Measurements from ENCODE around the gene CPSF4.

DNA sequence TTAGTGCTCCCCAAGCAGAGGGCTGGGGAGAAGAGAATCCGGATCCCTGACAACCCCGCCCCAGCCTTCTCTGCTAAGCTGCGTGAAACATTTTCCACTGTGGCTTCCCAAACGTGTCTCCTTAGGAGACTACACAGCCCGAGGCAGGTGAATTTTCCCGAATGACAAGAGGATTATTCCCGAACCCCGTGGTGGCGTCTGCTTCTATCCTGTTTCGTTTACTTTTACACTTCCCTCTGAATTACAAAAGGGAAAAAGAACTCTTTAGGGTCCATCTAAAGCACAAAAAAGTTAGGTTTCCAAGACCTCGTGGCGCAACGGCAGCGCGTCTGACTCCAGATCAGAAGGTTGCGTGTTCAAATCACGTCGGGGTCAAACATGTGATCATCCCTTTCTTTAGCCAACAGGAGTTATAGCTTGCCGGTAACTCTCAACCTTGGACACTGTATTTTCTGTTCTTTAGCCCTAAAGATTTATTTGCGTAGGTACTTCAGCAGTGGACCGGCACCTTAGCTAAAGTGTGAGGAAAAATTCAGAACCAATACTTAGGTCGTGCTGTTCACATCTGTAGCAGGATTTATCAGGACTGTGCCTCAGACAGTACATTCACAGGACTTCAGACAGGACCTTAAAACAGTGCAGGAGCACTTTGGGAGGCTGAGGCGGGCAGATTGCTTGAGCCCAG is 30.8 kb downstream of the CPSF4 start:
- TF ChIP-seq, protein P1, sequence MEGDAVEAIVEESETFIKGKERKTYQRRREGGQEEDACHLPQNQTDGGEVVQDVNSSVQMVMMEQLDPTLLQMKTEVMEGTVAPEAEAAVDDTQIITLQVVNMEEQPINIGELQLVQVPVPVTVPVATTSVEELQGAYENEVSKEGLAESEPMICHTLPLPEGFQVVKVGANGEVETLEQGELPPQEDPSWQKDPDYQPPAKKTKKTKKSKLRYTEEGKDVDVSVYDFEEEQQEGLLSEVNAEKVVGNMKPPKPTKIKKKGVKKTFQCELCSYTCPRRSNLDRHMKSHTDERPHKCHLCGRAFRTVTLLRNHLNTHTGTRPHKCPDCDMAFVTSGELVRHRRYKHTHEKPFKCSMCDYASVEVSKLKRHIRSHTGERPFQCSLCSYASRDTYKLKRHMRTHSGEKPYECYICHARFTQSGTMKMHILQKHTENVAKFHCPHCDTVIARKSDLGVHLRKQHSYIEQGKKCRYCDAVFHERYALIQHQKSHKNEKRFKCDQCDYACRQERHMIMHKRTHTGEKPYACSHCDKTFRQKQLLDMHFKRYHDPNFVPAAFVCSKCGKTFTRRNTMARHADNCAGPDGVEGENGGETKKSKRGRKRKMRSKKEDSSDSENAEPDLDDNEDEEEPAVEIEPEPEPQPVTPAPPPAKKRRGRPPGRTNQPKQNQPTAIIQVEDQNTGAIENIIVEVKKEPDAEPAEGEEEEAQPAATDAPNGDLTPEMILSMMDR (IDR thresholded peaks at IDR 0.05; ENCODE audit: insufficient read depth, low read length, poor library complexity, severe bottlenecking) = no peak
- no peak for TF ChIP-seq EZH2phosphoT487 (conservative IDR thresholded peaks at IDR 0.05; ENCODE audit: low read length)
